ENCODE results near the gene DDR1.
"Not testable (repeated sequence)": the region's sequence is repeated elsewhere in the genome, so short reads cannot be mapped to it uniquely, and the experiment has no call there.

The DDR1 gene

GRCh38 chr6:30926644-30927043, 42.3 kb downstream of the DDR1 start:
- DNase-seq (ENCODE audit: extremely low spot score) = no peak
- ChIA-PET POLR2A (no interaction called here), CTCF (interaction anchor here (1.9 to 4.0 kb wide), 3 partner anchors 11 to 153 kb away, joined by 5 to 29 read pairs (median 9); partner anchors contain the start of gene VARS2)
- TF ChIP-seq, protein P1, sequence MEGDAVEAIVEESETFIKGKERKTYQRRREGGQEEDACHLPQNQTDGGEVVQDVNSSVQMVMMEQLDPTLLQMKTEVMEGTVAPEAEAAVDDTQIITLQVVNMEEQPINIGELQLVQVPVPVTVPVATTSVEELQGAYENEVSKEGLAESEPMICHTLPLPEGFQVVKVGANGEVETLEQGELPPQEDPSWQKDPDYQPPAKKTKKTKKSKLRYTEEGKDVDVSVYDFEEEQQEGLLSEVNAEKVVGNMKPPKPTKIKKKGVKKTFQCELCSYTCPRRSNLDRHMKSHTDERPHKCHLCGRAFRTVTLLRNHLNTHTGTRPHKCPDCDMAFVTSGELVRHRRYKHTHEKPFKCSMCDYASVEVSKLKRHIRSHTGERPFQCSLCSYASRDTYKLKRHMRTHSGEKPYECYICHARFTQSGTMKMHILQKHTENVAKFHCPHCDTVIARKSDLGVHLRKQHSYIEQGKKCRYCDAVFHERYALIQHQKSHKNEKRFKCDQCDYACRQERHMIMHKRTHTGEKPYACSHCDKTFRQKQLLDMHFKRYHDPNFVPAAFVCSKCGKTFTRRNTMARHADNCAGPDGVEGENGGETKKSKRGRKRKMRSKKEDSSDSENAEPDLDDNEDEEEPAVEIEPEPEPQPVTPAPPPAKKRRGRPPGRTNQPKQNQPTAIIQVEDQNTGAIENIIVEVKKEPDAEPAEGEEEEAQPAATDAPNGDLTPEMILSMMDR (IDR thresholded peaks at IDR 0.05; ENCODE audit: control extremely low read depth, extremely low read depth, low read depth, missing control alignments) = no peak

DNA sequence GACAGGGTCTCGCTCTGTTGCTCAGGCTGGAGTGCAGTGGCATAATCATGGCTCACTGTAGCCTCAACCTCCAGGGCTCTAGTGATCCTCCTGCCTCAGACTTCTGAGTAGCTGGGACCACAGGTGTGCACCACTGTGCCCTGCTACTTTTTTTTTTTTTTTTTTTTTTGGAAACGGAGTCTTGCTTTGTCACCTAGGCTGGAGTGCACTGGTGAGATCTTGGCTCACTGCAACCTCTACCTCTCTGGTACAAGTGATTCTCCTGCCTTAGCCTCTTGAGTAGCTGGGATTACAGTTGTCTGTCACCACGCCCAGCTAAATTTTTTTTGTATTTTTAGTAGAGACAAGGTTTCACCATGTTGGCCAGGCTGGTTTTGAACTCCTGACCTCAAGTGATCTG, 42.8 kb downstream of the DDR1 start:
- POLR2A ChIA-PET; DNase-seq (ENCODE audit: extremely low spot score): not testable (repeated sequence)
- CTCF ChIA-PET = interaction anchor here (1.9 to 4.0 kb wide), 3 partner anchors 12 to 153 kb away, joined by 5 to 29 read pairs (median 9); partner anchors contain the start of gene VARS2

GRCh38 chr6:30928677-30929076, 44.4 kb downstream of the DDR1 start:
- ChIA-PET CTCF (interaction anchor here (1.2 to 1.8 kb wide), 4 partner anchors 10 to 151 kb away, joined by 3 to 8 read pairs (median 4); partner anchors contain the start of gene VARS2), POLR2A (interaction anchor here (0.6 kb wide), 1 partner anchor 40 kb away, joined by 3 read pairs; no protein-coding TSS in a partner anchor)
- TF ChIP-seq, protein P1 (IDR thresholded peaks at IDR 0.05; ENCODE audit: control extremely low read depth, extremely low read depth, low read depth, missing control alignments) = no peak
- no peak for DNase-seq (ENCODE audit: extremely low spot score)

DNA sequence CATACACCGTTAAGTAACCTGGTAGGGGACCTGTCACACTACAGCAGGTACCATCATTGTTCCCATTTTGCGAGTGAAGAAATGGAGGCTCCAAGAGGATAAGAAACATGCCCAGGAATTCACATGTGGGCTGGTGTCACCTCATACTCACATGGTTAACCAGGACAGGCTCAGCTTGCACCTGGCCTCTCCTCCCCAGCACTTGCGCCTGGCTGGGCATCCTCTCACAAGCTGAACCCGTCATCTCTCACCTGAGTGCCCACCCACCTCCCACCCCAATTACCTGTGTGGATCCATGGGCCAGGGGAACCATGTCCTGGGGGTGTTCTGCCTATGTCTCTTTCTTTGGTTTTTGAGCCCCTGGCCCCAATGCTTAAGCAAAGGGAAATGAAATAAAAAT, 46.2 kb downstream of the DDR1 start:
- CTCF ChIA-PET = interaction anchor here (1.2 to 1.8 kb wide), 5 partner anchors 8 to 477 kb away, joined by 3 to 8 read pairs (median 4); partner anchors contain the start of gene VARS2
- TF ChIP-seq, protein P1 (IDR thresholded peaks at IDR 0.05; ENCODE audit: control extremely low read depth, extremely low read depth, low read depth, missing control alignments) = no peak
- no peak for DNase-seq (ENCODE audit: extremely low spot score)
- POLR2A ChIA-PET = no interaction called here

- TF ChIP-seq, protein P1 (IDR thresholded peaks at IDR 0.05; ENCODE audit: control extremely low read depth, extremely low read depth, low read depth, missing control alignments) = no peak
- ChIA-PET POLR2A (no interaction called here), CTCF (interaction anchor here (1.4 to 1.5 kb wide), 2 partner anchors 137 to 149 kb away, joined by 4 to 6 read pairs; no protein-coding TSS in a partner anchor)
- no peak for DNase-seq (ENCODE audit: extremely low spot score)
Observed at GRCh38 chr6:30931272-30931671, 47.0 kb downstream of the DDR1 start.

- TF ChIP-seq, protein P1 (IDR thresholded peaks at IDR 0.05; ENCODE audit: control extremely low read depth, extremely low read depth, low read depth, missing control alignments) = no peak
- ChIA-PET POLR2A (no interaction called here), CTCF (interaction anchor here (1.5 kb wide), 1 partner anchor 148 kb away, joined by 6 read pairs; no protein-coding TSS in a partner anchor)
- no peak for DNase-seq (ENCODE audit: extremely low spot score)
Observed at GRCh38 chr6:30931969-30932645, 47.8 kb downstream of the DDR1 start, which contains the start of gene SFTA2. SFTA2 (minus strand) TSS chr6:30932170; CDS start chr6:30932096, 74 bp downstream.
